Renal cortex interstitium (tissue), 11 donors: ENCODE results near the gene IL32. TPM values are rescaled to one million over a fixed set of nuclear protein-coding genes. Genes with fewer than 3 reads are reported as not detected.
A peak's percentile ranks its signal among the peaks of the same experiment; 100 is the strongest.

Experiments
- DNase-seq, 11 donors: peaks; one replicate each; pipeline ENCODE4 v3.0.0-alpha.2; 2013; ENCODE audit warnings: low read depth in 9 of 11, low spot score in 4 of 11; ENCODE audit errors: extremely low read depth in 1 of 11
- polyA plus RNA-seq, 3 donors: library from polyadenylated mRNA; unstranded; fragments of 120-200 nt; gene quantifications; one replicate each; pipeline ENCODE4 v1.2.1, GENCODE V29; 2013; ENCODE audit not compliant: insufficient read length in 3 of 3

IL32 gene
- polyA plus RNA-seq, 3 donors, result 26.8 to 38.3 (median 29.6) TPM

DNA sequence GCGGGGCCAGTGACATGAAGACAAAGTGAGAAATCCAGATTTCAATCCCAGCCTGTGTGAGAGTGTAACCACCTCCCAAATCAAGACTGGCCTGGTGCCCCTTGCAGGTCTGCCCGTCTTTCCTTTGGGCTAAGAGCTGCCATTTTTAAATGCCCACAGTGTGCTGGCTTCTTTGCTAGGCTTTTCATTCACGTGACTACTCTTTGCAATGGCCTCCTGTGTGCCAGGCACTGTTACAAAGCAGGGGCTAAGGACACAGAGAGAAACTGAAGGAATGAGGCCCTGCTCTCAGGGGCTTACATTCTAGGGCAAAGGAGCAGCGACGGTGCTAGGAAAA is 33.9 kb downstream of the IL32 start:
- DNase-seq, result no peak

DNA sequence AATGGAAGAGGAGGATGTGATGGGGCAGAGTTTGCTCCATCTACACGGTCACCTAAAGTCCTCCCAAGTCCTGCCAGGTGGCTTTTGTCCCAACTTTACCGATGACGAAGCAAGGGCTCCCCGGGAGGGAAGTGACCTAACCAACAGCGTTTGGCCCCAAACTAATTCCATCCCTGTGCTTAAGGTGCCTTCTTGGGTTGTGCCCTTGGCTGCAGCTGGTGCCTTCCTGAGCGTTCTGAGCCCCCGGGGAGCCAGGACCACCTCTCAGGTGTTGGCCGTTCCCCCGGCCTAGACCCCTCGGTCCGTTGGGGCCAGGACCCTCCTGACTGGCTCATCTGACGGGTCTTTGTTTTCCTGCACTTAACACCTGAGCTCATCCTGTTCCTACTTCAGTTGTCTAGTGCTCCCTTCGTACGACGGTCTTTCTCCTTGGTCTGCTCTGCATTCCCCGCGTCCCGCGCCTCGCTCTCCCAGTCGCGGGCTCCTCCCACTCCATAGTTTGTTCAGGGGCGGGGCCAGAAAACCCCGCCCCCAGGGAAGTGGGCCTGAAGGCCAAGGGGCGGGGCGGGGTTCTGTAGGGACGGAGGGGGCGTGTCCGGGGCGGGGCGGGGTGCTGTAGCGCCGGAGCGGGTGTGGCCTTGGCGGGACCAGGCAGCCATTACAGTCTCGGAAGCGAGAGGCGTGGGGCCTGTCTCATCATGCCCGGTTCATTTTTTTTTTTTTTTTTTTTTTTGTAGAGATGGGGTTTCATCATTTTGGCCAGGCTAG is 34.5 kb downstream of the IL32 start:
- DNase-seq, result peak in 7 of 11 donors; percentile 53 to 89 (median 79)

DNA sequence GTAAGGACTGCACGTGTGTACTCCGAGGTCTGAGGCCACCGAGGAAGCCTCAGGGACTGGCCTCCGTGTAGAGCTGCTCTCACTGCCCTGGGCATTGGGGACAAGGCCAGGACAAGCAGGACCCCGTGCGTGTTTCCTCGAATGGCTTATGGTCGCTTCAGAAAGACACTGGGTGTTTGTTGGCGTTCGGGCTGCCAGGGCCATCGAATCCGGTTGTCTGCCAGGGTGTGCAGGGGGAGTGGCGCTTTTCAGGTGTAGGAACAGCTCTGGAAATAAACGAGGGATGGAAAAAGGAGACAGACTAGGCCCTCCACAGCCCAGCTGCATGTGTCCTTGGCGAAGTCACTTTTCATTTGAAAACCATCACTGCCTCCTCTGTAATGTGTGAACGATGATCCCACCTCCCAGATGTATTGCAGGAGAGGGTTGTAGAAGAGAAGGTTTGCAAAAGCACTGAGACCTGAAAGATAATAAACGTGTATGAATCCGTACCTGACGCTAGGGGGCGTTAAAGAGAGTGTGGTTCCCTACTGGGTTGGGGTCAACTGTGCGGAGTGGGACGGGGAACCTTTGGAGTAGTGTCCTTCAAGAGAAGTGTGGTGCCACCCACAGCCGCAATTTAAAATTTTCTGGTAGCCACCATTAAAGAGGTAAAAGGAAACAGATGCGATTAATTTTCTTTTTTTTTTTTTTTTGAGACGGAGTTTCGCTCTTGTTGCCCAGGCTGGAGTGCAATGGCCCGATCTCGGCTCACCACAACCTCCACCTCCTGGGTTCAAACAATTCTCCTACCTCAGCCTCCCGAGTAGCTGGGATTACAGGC is 35.8 kb downstream of the IL32 start:
- no peak for DNase-seq

DNA sequence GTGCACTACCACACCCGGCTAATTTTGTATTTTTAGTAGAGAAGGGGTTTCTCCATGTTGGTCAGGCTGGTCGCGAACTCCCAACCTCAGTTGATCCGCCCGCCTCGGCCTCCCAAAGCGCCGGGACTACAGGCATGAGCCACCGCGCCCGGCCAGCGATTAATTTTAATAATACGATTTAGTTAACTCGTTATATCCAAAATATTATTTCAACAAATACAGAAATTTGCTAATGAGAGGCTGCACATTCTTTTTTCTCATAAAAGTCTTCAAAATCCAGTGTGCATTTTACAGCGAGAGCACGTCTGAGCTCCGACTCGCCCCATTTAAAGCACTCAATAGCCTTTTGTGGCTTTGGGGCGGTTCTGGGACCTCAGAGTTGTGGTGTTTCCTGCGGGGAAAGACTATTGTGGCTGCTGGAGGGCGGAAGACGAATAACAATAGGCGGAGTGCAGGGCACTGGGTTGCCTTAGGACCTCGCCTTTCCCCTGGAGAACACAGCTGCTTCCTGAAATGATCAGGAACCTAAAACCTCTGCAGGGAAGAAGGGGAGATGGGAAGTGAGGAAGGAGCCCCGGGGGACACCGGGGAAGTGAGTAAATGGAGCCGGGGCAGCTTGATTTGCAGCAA is 36.5 kb downstream of the IL32 start:
- no peak for DNase-seq

DNA sequence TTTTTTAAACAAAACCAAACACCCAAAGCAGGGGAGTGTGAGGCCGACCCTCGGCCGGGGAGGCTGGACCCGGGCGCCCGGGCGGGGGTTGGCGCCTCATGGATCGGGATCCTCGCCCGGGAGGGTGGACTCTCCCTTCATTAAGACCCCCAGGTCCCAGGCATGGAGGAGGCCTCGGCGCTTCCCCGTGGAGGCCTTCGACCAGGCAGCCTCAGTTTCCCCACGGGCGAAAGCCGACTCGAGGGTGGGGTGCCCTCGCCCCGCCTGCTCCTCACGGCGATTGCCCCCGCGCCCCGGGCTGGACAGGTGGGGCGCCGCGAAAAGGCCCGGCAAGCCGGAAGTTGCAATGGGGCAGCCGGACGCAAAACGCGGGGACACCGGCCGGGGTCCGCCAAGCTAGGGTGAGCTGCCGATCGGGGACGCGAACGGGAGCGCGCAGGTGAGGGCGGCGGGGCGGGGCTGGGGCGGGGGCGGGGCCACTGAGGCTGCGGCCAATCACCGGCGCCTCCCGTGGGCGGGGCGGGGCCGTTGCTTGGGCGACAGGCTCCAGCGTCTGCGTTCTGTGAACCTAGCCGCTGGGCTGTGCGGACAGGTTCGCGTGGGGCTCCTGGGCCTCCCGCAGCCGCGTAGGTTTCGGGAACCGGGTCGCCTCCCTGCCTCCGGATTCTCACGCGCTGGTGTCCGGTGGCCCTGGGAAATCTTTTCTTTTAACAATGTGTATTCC is 40.9 kb downstream of the IL32 start:
- DNase-seq, result peak in 9 of 11 donors; percentile 73 to 89 (median 86)

DNA sequence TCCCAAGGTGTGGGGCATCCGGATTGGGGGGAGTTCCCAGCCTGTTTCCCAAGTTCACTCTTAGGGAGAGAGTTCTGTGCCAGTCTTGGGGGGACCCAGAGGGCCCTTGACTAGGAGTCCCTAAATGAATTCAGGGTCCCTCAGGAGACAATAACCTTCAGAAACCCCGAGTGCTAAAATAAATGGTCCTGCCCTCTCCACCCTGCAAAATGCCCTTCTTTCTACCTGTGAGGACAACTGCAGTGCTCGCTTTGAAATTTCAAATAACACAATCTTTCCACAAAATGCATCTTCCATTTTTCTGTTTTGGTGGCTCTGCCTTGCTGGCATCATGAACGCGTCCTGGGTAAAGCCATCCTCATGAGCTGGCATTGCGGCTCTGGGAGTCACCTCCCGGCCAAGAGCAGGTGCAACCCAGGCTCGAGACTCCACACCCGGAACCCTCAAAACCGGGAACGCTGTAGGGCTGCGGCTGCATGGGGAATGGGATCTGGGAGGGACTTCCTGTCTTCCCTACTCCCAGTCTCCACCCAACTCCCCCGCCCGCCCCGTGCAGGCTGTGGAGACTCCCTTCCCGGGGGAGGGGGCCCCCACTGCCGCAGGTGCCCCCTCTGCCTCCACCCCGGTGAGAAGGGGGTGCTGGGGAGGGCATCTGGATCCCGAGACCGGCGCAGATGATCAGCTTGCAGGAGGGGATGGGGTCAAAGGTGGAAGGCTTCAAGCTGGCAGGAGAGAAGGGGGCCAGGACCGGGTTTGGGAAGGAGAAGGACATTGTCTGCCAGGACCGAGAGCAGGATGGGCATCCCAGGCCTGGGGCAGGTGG is 46.8 kb downstream of the IL32 start, which contains the start of gene ZNF205:
Gene ZNF205, plus strand, starts transcription at position 529 of the 823 bp plus-strand sequence. CDS start 845 bp downstream, outside the sequence.
- peak in 1 of 11 donors; percentile 82 for DNase-seq

DNA sequence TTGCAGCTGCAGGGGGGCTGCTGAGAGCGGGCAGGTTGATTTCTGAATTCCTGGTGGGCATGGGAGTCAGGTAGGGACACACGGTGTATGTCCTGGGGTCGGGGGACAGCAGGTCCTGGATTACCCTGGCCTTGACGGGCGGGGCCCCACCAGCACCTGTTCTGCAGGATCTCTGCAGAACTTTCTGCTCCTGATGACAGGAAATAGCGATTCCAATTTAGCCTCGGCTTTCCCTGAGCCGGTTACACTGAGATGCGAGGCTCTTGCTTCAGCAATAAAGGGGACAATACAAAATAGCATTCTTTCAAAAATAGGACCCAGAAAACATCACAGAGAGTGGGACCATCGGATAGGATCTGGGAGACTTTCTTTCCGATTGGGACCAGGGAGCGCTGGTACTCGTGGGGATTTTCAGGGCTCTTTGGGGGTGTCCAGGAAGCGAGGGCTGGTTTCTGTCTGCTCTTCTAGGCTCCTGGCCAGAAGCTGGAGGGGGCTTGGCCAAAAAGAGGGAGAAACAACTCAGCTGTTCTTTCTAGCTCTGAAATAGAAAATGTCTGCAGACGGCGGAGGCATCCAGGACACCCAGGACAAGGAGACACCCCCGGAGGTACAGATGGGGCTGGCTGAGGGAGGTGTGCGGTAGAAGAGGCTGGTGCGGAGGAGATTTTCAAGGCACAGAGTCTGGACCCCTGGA is 47.6 kb downstream of the IL32 start:
- DNase-seq, result peak in 2 of 11 donors; percentile 52 to 55

DNA sequence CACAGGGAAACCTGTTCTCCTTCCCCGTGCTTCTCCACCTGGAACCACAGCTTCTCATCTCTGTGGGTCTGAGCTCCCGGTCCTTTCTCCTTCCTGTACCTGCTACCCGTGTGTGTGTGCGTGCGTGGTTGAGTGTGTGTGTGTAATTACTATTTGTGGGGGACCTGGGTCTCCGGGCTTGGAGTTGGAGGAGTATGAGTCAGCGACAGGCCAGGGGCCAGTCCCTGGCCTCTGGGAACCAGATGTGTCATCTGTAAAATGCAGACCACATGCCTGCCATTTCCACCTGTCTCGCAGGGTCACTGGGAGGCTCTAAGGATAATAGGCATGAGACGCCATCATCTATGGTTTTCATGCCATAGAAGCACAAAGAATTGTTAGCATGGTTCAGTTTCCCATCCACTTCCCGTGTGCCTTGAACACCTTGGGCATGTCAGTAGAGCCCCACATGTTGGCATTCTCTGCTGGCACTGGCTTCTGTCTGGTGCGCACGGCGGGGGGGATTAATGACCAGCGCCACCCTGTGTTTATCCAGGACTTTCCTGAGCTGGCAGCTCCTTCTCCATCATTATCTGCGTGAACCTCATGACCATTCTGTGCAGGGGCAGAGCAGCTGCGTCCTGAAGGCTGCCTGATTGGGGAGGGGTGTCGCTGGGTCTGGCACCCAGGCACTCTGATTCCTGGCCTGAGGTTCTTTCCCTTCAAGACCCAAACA is 48.5 kb downstream of the IL32 start:
- no peak for DNase-seq

DNA sequence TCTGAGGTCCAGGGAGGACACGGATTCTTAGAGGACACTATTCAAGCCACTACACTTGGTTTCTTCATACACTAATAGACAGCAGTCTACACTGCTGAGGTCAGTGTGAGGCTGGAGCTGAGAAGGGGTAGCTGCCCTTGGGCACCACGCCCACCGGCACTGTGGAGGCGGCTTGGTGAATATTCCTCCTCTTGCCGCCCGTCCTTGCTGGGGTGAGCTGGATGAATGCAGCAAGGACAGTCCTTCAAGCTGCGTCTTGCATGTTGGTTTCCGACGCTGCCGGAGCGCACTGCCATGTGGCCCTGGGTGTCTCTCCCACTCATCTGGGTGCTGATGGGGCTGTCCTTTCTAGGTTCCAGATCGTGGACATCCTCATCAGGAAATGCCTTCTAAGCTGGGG is 49.6 kb downstream of the IL32 start:
- no peak for DNase-seq

DNA sequence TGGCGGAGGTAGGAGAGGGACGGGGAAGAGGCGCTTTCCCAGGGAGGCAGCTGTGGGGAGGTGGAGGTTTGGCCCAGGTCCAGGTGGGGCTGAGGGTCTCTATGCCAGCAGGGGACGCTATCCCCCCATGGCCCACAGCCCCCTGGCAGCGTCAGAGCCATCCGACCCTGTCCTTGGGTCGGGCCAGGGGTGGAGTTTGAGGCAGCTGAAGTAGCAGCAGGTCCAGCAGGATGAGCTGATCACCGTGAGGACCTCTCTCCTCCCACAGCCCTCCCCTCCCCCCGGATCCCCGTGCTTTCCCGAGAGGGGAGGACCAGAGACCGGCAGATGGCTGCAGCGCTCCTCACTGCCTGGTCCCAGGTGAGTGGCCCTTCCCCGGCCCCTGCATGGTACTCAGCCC is 50.1 kb downstream of the IL32 start:
- no peak for DNase-seq

DNA sequence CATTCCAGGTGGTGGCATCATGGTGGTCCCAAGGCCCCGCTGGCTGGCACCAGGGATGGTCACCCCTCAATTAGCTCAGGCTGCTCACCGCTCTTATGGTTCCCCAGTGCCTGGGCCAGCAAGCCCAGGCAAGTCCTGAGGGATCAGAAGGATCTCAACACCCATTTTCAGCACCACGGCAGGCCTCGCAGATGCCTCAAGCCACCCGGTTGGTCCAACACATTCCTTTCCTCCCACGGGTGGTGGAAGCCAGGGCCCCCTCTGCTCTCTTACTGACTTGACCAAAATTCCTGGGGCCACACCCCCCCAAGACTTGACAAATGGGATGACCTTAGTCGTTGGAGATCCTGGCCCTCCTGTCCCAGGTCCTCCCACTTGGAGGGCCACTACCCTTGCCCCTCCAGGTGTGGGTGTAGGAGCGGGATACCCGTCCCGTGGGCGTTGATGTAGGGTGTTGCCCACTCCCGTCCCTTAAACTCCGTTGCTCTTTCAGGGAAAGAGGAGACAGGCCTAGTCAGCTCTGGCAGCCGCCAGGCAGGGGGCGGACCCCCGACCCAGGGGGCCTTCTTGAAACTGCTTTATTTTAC is 52.9 kb downstream of the IL32 start:
- DNase-seq, result no peak

DNA sequence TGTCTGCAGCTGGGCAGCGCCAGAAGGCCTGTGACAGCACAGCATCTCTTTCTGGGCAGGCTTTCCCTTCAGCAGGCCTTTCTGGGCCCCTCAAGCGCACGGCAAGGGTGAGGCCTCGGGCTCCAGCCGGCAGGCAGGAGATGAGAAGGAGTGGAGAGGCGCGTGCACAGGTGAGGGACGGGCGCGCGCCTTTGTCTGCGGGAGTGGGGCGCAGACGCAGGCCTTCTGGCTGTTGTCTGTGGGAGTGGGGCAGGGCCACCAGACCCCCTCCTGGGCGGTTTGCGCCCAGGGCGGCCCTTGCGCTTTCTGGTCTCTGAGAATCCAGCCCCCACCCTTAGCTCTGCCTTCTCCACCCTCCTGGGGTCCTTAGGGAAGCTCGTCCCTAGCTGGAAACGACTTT is 53.4 kb downstream of the IL32 start:
- DNase-seq, result no peak

Other genes starting within 250 kb of the IL32 start
- under 1 TPM in 2 of 3 donors, not detected in 1; 0.30 to 0.49 TPM for gene PRSS21, start 248.4 kb upstream of the IL32 start, polyA plus RNA-seq
- gene ZG16B, start 235.3 kb upstream of the IL32 start, polyA plus RNA-seq, result under 1 TPM in 1 of 3 donors, not detected in 2; 0.70 TPM
- 10 to 100 TPM in 1 of 3 donors, 1 to 10 TPM in 2; 2.8 to 12.2 (median 7.7) TPM for gene PRSS22, start 207.5 kb upstream of the IL32 start, polyA plus RNA-seq
- gene FLYWCH2, start 182.4 kb upstream of the IL32 start, polyA plus RNA-seq, result 10 to 100 TPM; 15.5 to 30.4 (median 30.0) TPM
- gene FLYWCH1, start 153.7 kb upstream of the IL32 start, polyA plus RNA-seq, result 10 to 100 TPM; 17.8 to 45.4 (median 31.1) TPM
- 1 to 10 TPM; 1.3 to 2.6 (median 2.0) TPM for gene KREMEN2, start 101.4 kb upstream of the IL32 start, polyA plus RNA-seq
- 10 to 100 TPM in 1 of 3 donors, 1 to 10 TPM in 2; 8.1 to 12.5 (median 8.3) TPM for gene PAQR4, start 96.3 kb upstream of the IL32 start, polyA plus RNA-seq
- 10 to 100 TPM; 11.7 to 22.4 (median 18.8) TPM for gene PKMYT1, start 85.2 kb upstream of the IL32 start, polyA plus RNA-seq
- 1 to 10 TPM; 1.7 to 3.2 (median 2.5) TPM for gene CLDN9, start 52.7 kb upstream of the IL32 start, polyA plus RNA-seq
- gene CLDN6, start 47.5 kb upstream of the IL32 start, polyA plus RNA-seq, result 10 to 100 TPM; 33.8 to 42.0 (median 34.4) TPM
- gene TNFRSF12A, start 45.3 kb upstream of the IL32 start, polyA plus RNA-seq, result 10 to 100 TPM in 2 of 3 donors, 1 to 10 TPM in 1; 6.7 to 17.6 (median 12.9) TPM
- gene HCFC1R1, start 41.7 kb upstream of the IL32 start, polyA plus RNA-seq, result 10 to 100 TPM; 59.0 to 77.2 (median 64.2) TPM
- 10 to 100 TPM; 28.2 to 35.9 (median 30.5) TPM for gene THOC6, start 41.6 kb upstream of the IL32 start, polyA plus RNA-seq
- gene BICDL2, start 28.7 kb upstream of the IL32 start, polyA plus RNA-seq, result 1 to 10 TPM; 1.0 to 2.5 (median 2.0) TPM
- gene MMP25, start 19.1 kb upstream of the IL32 start, polyA plus RNA-seq, result 1 to 10 TPM; 1.4 to 2.9 (median 1.9) TPM
- gene ZSCAN10, start 33.7 kb downstream of the IL32 start, polyA plus RNA-seq, result under 1 TPM in 2 of 3 donors, not detected in 1; 0.26 to 0.27 TPM
- gene ZNF205, start 46.9 kb downstream of the IL32 start, polyA plus RNA-seq, result 10 to 100 TPM; 14.2 to 18.3 (median 18.0) TPM
- 10 to 100 TPM in 2 of 3 donors, 1 to 10 TPM in 1; 8.6 to 17.5 (median 13.3) TPM for gene ZNF213, start 69.4 kb downstream of the IL32 start, polyA plus RNA-seq
- not detected for gene OR1F1, start 122.6 kb downstream of the IL32 start, polyA plus RNA-seq
- gene ZNF200, start 169.5 kb downstream of the IL32 start, polyA plus RNA-seq, result 10 to 100 TPM; 12.4 to 15.7 (median 14.9) TPM
- under 1 TPM; 0.19 to 0.47 (median 0.24) TPM for gene MEFV, start 191.0 kb downstream of the IL32 start, polyA plus RNA-seq
- 10 to 100 TPM; 46.9 to 50.4 (median 49.5) TPM for gene ZNF263, start 217.9 kb downstream of the IL32 start, polyA plus RNA-seq
- 10 to 100 TPM; 11.1 to 13.7 (median 13.5) TPM for gene TIGD7, start 239.8 kb downstream of the IL32 start, polyA plus RNA-seq
- gene ZNF75A, start 239.9 kb downstream of the IL32 start, polyA plus RNA-seq, result 10 to 100 TPM; 46.3 to 60.4 (median 59.3) TPM